GM23338 (cell line): ENCODE results near the gene TNPO3.

Source experiments
- CREB1 ChIP-seq: fragments of 250-450 bp; sonication (Bioruptor Pico); IDR thresholded peaks from 2 replicates; pipeline ENCODE4 v1.5.0; 2020; ENCODE audit warnings: low read depth, mild to moderate bottlenecking, moderate library complexity
- CTCF ChIP-seq, 2 experiments: fragments of 200-600 bp in 1 of 2; sonication (generic) in 1 of 2; conservative IDR thresholded peaks; 2 replicates each; pipeline versions ENCODE4 v1.5.1 to v1.6.1; 2016 to 2017; ENCODE audit warnings: antibody characterized with exemption in 2 of 2, low read depth in 2 of 2, mild to moderate bottlenecking in 2 of 2, moderate library complexity in 1 of 2
- ETS1 ChIP-seq: IDR thresholded peaks from 2 replicates; pipeline ENCODE4 v1.6.1; 2016; ENCODE audit warnings: antibody characterized with exemption
- EZH2 ChIP-seq: fragments of 200-600 bp; sonication (generic); IDR thresholded peaks from one replicate; pipeline ENCODE4 v1.8.0; 2017; ENCODE audit warnings: antibody characterized with exemption, mild to moderate bottlenecking, low read depth; ENCODE audit not compliant: unreplicated experiment
- EZH2phosphoT487 ChIP-seq: fragments of 200-600 bp; sonication (generic); IDR thresholded peaks from one replicate; pipeline ENCODE4 v1.8.1; 2018; ENCODE audit warnings: antibody characterized with exemption; ENCODE audit not compliant: unreplicated experiment
- JUNB ChIP-seq: IDR thresholded peaks from one replicate; pipeline ENCODE4 v1.6.1; 2016; ENCODE audit warnings: antibody characterized with exemption; ENCODE audit not compliant: unreplicated experiment
- NANOG ChIP-seq: IDR thresholded peaks from 2 replicates; pipeline ENCODE4 v1.6.1; 2016; ENCODE audit warnings: antibody characterized with exemption, borderline replicate concordance
- POLR2AphosphoS5 ChIP-seq: IDR thresholded peaks from 2 replicates; pipeline ENCODE4 v1.6.1; 2016; ENCODE audit warnings: antibody characterized with exemption, low read depth
- REST ChIP-seq: IDR thresholded peaks from one replicate; pipeline ENCODE4 v1.6.1; 2018; ENCODE audit warnings: antibody characterized with exemption; ENCODE audit not compliant: unreplicated experiment
- STAT1 ChIP-seq: IDR thresholded peaks from one replicate; pipeline ENCODE4 v1.6.1; 2016; ENCODE audit warnings: antibody characterized with exemption; ENCODE audit not compliant: unreplicated experiment

- TF ChIP-seq EZH2 = no peak
- TF ChIP-seq CTCF (conservative IDR thresholded peaks at IDR 0.05; ENCODE audit: low read depth in 2 of 2) = no peak
- TF ChIP-seq POLR2AphosphoS5 = no peak
- TF ChIP-seq ETS1 = no peak
- TF ChIP-seq EZH2phosphoT487 = no peak
- no peak for TF ChIP-seq REST
- no peak for TF ChIP-seq JUNB
- TF ChIP-seq CREB1 (CRISPR knock-in tag) = no peak
- TF ChIP-seq NANOG = no peak
- no peak for TF ChIP-seq STAT1
These were observed 112.9 kb downstream of the TNPO3 start for GRCh38 chr7:128941946-128942526.
